Measurements from ENCODE around the gene GOLGA7B. TPM values are rescaled to one million over a fixed set of nuclear protein-coding genes. Genes with fewer than 3 reads are reported as not detected.

The GOLGA7B gene
- total and polyA plus RNA-seq, 9 of the 15 experiments (the other 6 are each of a cell fraction or from before 2014, with no cell fraction given), result 0.03 to 0.07 (median 0.04) TPM; not detected in 3

- no peak for TF ChIP-seq ZNF124 (CRISPR knock-in tag; IDR thresholded peaks at IDR 0.05)
- no peak for TF ChIP-seq SMAD1 (IDR thresholded peaks at IDR 0.05; ENCODE audit: low read depth, low read length, partially characterized antibody)
- TF ChIP-seq, protein P1, sequence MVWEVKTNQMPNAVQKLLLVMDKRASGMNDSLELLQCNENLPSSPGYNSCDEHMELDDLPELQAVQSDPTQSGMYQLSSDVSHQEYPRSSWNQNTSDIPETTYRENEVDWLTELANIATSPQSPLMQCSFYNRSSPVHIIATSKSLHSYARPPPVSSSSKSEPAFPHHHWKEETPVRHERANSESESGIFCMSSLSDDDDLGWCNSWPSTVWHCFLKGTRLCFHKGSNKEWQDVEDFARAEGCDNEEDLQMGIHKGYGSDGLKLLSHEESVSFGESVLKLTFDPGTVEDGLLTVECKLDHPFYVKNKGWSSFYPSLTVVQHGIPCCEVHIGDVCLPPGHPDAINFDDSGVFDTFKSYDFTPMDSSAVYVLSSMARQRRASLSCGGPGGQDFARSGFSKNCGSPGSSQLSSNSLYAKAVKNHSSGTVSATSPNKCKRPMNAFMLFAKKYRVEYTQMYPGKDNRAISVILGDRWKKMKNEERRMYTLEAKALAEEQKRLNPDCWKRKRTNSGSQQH (CRISPR knock-in tag; IDR thresholded peaks at IDR 0.05), result no peak
Observed at GRCh38 chr10:97919012-97919411, 69.4 kb downstream of the GOLGA7B start (continued).

- Histone ChIP-seq H4K20me1 (replicated peaks; ENCODE audit: control insufficient read depth, insufficient read depth, low read length) (no peaks in the 10 kb centered on the region), H3K9me3 (replicated peaks; ENCODE audit: control insufficient read depth, insufficient read depth, low read depth, low read length) (no peaks in the 10 kb centered on the region), H3K27ac (ENCODE audit: extremely low read depth, low read depth, low read length) (no peak overlapping the region), H3K36me3 (ENCODE audit: control insufficient read depth, insufficient read depth, low read length) (no peaks in the 10 kb centered on the region), H3K27me3 (ENCODE audit: control insufficient read depth in 2 of 2, insufficient read depth in 2 of 2, low read length in 2 of 2) (peaks cover 0 to 45% of the 10 kb centered on the region in 2 experiments; a peak in 2 of 5 replicates), H3K79me2 (ENCODE audit: control insufficient read depth, insufficient read depth, low read length) (no peaks in the 10 kb centered on the region), H3K4me3 (no peak overlapping the region), H3K9ac (ENCODE audit: insufficient read depth in 1 of 2, low read depth in 2 of 2, low read length in 2 of 2) (no peak overlapping the region), H3K4me2 (ENCODE audit: insufficient read depth, low read length) (no peak overlapping the region), H3K9me1 (ENCODE audit: control insufficient read depth, insufficient read depth, low read length) (no peaks in the 10 kb centered on the region), H3K4me1 (replicated peaks in 1 of 2; ENCODE audit: control insufficient read depth in 2 of 2, insufficient read depth in 2 of 2, low read length in 2 of 2) (no peaks in the 10 kb centered on the region; a peak in 1 of 5 replicates), H2AFZ (ENCODE audit: low read depth, low read length) (no peak overlapping the region)
- BruUV-seq (replicated peaks), result no TSS peak
- DNase-seq (ENCODE audit: extremely low read depth in 1 of 4, low spot score in 3 of 4) (no peak), ATAC-seq (no peak), FAIRE-seq (no peak)
- WGBS (ENCODE audit: insufficient coverage, low coverage, missing lambda C conversion rate), result 0% methylated on average over 4 of the region's 4 CpGs
- CTCF ChIA-PET (ENCODE audit: low intra/inter-chr PET ratio), result no interaction called here
- POLR2A ChIA-PET, result no interaction called here
- intact Hi-C loops (cut with micrococcal nuclease), result no loop called here
- in situ Hi-C loops (cut with MboI), result loop anchor here (25.0 kb wide), 1 partner anchor 391 kb away; no protein-coding TSS in a partner anchor
- TF ChIP-seq TAL1 (IDR thresholded peaks at IDR 0.05) (no peak), ZNF764 (CRISPR knock-in tag; IDR thresholded peaks at IDR 0.05; ENCODE audit: low read depth) (no peak), POLR2AphosphoS2 (IDR thresholded peaks at IDR 0.05; ENCODE audit: low read length) (no peak), FUS (optimal IDR thresholded peaks at IDR 0.05; ENCODE audit: low read depth, low read length) (no peak), NBN (IDR thresholded peaks at IDR 0.05; ENCODE audit: low read depth) (no peak), CHCHD3 (CRISPR knock-in tag; IDR thresholded peaks at IDR 0.05) (no peak), ZBTB8A (IDR thresholded peaks at IDR 0.05; ENCODE audit: partially characterized antibody) (no peak), SRSF9 (IDR thresholded peaks at IDR 0.05; ENCODE audit: borderline replicate concordance, low read depth, low read length) (no peak), PHB2 (IDR thresholded peaks at IDR 0.05; ENCODE audit: low read depth) (no peak), EP400 (IDR thresholded peaks at IDR 0.05) (no peak), SAFB2 (IDR thresholded peaks at IDR 0.05; ENCODE audit: borderline replicate concordance, low read depth, low read length, severe bottlenecking) (no peak), MBD2 (IDR thresholded peaks at IDR 0.05; ENCODE audit: borderline replicate concordance, low read depth) (no peak)
- TF ChIP-seq, protein P2, sequence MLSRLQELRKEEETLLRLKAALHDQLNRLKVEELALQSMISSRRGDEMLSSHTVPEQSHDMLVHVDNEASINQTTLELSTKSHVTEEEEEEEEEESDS (CRISPR knock-in tag; IDR thresholded peaks at IDR 0.05), result no peak
- TF ChIP-seq, protein P3, sequence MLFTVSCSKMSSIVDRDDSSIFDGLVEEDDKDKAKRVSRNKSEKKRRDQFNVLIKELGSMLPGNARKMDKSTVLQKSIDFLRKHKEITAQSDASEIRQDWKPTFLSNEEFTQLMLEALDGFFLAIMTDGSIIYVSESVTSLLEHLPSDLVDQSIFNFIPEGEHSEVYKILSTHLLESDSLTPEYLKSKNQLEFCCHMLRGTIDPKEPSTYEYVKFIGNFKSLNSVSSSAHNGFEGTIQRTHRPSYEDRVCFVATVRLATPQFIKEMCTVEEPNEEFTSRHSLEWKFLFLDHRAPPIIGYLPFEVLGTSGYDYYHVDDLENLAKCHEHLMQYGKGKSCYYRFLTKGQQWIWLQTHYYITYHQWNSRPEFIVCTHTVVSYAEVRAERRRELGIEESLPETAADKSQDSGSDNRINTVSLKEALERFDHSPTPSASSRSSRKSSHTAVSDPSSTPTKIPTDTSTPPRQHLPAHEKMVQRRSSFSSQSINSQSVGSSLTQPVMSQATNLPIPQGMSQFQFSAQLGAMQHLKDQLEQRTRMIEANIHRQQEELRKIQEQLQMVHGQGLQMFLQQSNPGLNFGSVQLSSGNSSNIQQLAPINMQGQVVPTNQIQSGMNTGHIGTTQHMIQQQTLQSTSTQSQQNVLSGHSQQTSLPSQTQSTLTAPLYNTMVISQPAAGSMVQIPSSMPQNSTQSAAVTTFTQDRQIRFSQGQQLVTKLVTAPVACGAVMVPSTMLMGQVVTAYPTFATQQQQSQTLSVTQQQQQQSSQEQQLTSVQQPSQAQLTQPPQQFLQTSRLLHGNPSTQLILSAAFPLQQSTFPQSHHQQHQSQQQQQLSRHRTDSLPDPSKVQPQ (CRISPR knock-in tag; IDR thresholded peaks at IDR 0.05; ENCODE audit: borderline replicate concordance), result no peak
Observed at GRCh38 chr10:97920865-97921264, 71.2 kb downstream of the GOLGA7B start.

All from K562 (cell line).